ENCODE data around the gene TBXA2R.
A peak's percentile ranks its signal among the peaks of the same experiment; 100 is the strongest.

TBXA2R gene

GRCh38 chr19:3626473-3627350 lies 20.0 kb upstream of the TBXA2R start, which contains the start of gene CACTIN:
Gene CACTIN (minus strand): TSS chr19:3626790. CDS start chr19:3626762, 28 bp downstream.
- Histone ChIP-seq H3K36me3 (ENCODE audit: control insufficient read depth, insufficient read depth, low read length) (peaks cover 19% of the 10 kb centered on the region), H3K4me1 (ENCODE audit: control insufficient read depth, insufficient read depth, low read length) (no peaks in the 10 kb centered on the region), H3K27ac (ENCODE audit: low read depth, low read length) (peak within 1 kb of the TSS; percentile 94), H3K9me3 (ENCODE audit: control insufficient read depth, insufficient read depth, low read depth, low read length) (no peaks in the 10 kb centered on the region), H3K9ac (ENCODE audit: low read length) (peak within 1 kb of the TSS; percentile 96), H3K4me3 (ENCODE audit: low read depth, low read length) (peak within 1 kb of the TSS; percentile 92), H3K27me3 (ENCODE audit: control insufficient read depth, insufficient read depth, low read length) (no peaks in the 10 kb centered on the region)

- Histone ChIP-seq H3K9ac (ENCODE audit: low read length) (peak overlapping the region; percentile 96), H3K9me3 (ENCODE audit: control insufficient read depth, insufficient read depth, low read depth, low read length) (no peaks in the 10 kb centered on the region), H3K4me3 (ENCODE audit: low read depth, low read length) (peak overlapping the region; percentile 92), H3K27me3 (ENCODE audit: control insufficient read depth, insufficient read depth, low read length) (no peaks in the 10 kb centered on the region), H3K27ac (ENCODE audit: low read depth, low read length) (peak overlapping the region; percentile 94; the same call in 1 of the 2 replicates), H3K4me1 (ENCODE audit: control insufficient read depth, insufficient read depth, low read length) (no peaks in the 10 kb centered on the region), H3K36me3 (ENCODE audit: control insufficient read depth, insufficient read depth, low read length) (peaks cover 20% of the 10 kb centered on the region)
Measured at GRCh38 chr19:3625996-3626472, 19.4 kb upstream of the TBXA2R start.

GRCh38 chr19:3623716-3624115 lies 17.0 kb upstream of the TBXA2R start:
- Histone ChIP-seq H3K4me1 (ENCODE audit: control insufficient read depth, insufficient read depth, low read length) (no peaks in the 10 kb centered on the region), H3K27me3 (ENCODE audit: control insufficient read depth, insufficient read depth, low read length) (no peaks in the 10 kb centered on the region), H3K4me3 (ENCODE audit: low read depth, low read length) (no peak overlapping the region), H3K36me3 (ENCODE audit: control insufficient read depth, insufficient read depth, low read length) (peaks cover 34% of the 10 kb centered on the region), H3K27ac (ENCODE audit: low read depth, low read length) (no peak overlapping the region), H3K9ac (ENCODE audit: low read length) (peak overlapping the region; percentile 31), H3K9me3 (ENCODE audit: control insufficient read depth, insufficient read depth, low read depth, low read length) (no peaks in the 10 kb centered on the region)

- Histone ChIP-seq H3K36me3 (ENCODE audit: control insufficient read depth, insufficient read depth, low read length) (peaks cover 39% of the 10 kb centered on the region), H3K27me3 (ENCODE audit: control insufficient read depth, insufficient read depth, low read length) (no peaks in the 10 kb centered on the region), H3K4me3 (ENCODE audit: low read depth, low read length) (no peak overlapping the region), H3K27ac (ENCODE audit: low read depth, low read length) (no peak overlapping the region), H3K9me3 (ENCODE audit: control insufficient read depth, insufficient read depth, low read depth, low read length) (no peaks in the 10 kb centered on the region), H3K9ac (ENCODE audit: low read length) (no peak overlapping the region), H3K4me1 (ENCODE audit: control insufficient read depth, insufficient read depth, low read length) (peaks cover 3% of the 10 kb centered on the region; the same call in 1 of the 2 replicates)
Measured at GRCh38 chr19:3622224-3622623, 15.5 kb upstream of the TBXA2R start.

GRCh38 chr19:3621689-3622088 lies 15.0 kb upstream of the TBXA2R start:
- peaks cover 3% of the 10 kb centered on the region; the same call in 1 of the 2 replicates for H3K4me1 ChIP-seq (ENCODE audit: control insufficient read depth, insufficient read depth, low read length)
- no peak overlapping the region for H3K4me3 ChIP-seq (ENCODE audit: low read depth, low read length)
- no peak overlapping the region for H3K27ac ChIP-seq (ENCODE audit: low read depth, low read length)
- H3K9me3 ChIP-seq (ENCODE audit: control insufficient read depth, insufficient read depth, low read depth, low read length): no peaks in the 10 kb centered on the region
- peaks cover 44% of the 10 kb centered on the region for H3K36me3 ChIP-seq (ENCODE audit: control insufficient read depth, insufficient read depth, low read length)
- no peaks in the 10 kb centered on the region for H3K27me3 ChIP-seq (ENCODE audit: control insufficient read depth, insufficient read depth, low read length)
- H3K9ac ChIP-seq (ENCODE audit: low read length): no peak overlapping the region

DNA sequence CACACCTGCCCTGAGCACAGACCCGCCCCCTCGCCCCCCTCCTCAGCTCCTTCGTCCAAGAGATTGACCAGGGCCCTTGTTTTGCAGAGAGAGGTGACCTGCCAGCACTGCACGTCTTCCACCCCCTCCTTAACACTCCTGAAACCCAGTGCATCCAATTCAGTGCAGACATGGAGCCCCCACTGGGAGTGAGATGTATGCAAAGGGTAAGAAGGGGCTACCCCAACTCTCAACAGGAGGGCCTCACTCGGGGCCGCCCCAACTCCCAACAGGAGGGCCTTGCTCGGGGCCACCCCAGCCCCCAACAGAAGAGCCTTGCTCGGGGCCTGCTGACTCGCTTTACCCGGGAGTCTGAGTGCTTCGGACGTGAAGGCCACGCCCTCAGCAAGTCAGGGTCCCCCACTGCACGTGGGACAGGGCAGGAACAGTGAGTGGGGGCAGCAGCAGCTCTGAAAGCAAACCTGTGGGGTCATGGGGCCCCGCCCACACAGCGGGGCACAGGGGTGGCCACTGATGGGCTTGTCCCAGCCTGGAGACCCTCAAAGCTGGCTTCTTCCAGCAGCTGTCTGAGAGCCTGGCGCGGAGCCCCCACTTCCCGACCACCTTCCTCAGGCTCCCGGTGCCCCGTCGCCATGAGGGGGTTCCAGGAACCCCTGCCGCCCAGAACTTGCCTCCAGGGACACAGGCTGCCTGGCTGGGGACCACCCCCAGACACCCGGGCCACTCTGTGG lies 14.3 kb upstream of the TBXA2R start:
- no peaks in the 10 kb centered on the region for H3K27me3 ChIP-seq (ENCODE audit: control insufficient read depth, insufficient read depth, low read length)
- H3K9me3 ChIP-seq (ENCODE audit: control insufficient read depth, insufficient read depth, low read depth, low read length): no peaks in the 10 kb centered on the region
- no peak overlapping the region for H3K9ac ChIP-seq (ENCODE audit: low read length)
- H3K4me1 ChIP-seq (ENCODE audit: control insufficient read depth, insufficient read depth, low read length): peaks cover 3% of the 10 kb centered on the region; the same call in 1 of the 2 replicates
- H3K4me3 ChIP-seq (ENCODE audit: low read depth, low read length): no peak overlapping the region
- peaks cover 44% of the 10 kb centered on the region for H3K36me3 ChIP-seq (ENCODE audit: control insufficient read depth, insufficient read depth, low read length)
- H3K27ac ChIP-seq (ENCODE audit: low read depth, low read length): no peak overlapping the region

DNA sequence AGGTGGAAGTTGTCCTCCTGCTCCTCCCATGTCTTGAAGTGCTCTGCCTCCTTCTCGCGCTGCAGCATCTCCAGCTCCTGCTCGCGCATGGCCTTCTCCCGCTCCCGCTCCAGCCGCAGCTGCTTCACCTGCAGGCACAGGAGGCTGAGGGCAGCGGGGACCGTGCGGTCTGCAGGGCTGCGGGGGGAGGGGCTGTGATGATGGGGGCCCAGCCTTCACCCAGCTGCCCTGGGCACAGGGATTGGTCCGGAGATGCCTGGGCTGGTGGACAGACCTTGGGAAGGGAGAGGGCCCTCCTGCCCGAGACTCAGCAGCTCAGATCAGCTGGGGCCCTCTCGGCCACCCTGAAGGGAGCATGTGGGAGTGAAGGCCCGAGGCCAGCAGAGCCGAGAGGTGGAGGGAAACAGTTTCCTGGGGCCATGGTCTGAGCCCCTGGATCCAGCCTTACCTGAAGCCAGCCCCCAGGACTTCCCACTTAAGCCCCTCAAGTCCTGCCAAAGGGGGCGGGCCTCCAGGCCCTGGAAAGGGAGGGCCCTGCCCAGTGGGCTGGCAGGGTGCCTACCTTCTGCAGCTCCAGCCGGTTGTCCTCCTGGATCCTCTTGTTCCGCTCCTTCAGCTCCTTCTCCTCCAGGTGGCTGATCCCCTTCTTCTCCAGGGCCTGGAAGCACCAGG lies 13.6 kb upstream of the TBXA2R start:
- H3K9ac ChIP-seq (ENCODE audit: low read length): no peak overlapping the region
- H3K27me3 ChIP-seq (ENCODE audit: control insufficient read depth, insufficient read depth, low read length): no peaks in the 10 kb centered on the region
- H3K4me1 ChIP-seq (ENCODE audit: control insufficient read depth, insufficient read depth, low read length): peaks cover 3% of the 10 kb centered on the region; the same call in 1 of the 2 replicates
- no peaks in the 10 kb centered on the region for H3K9me3 ChIP-seq (ENCODE audit: control insufficient read depth, insufficient read depth, low read depth, low read length)
- peaks cover 50% of the 10 kb centered on the region for H3K36me3 ChIP-seq (ENCODE audit: control insufficient read depth, insufficient read depth, low read length)
- H3K27ac ChIP-seq (ENCODE audit: low read depth, low read length): no peak overlapping the region
- no peak overlapping the region for H3K4me3 ChIP-seq (ENCODE audit: low read depth, low read length)

- Histone ChIP-seq H3K4me3 (ENCODE audit: low read depth, low read length) (no peak overlapping the region), H3K36me3 (ENCODE audit: control insufficient read depth, insufficient read depth, low read length) (peaks cover 51% of the 10 kb centered on the region), H3K9me3 (ENCODE audit: control insufficient read depth, insufficient read depth, low read depth, low read length) (no peaks in the 10 kb centered on the region), H3K27ac (ENCODE audit: low read depth, low read length) (no peak overlapping the region), H3K4me1 (ENCODE audit: control insufficient read depth, insufficient read depth, low read length) (peaks cover 3% of the 10 kb centered on the region; the same call in 1 of the 2 replicates), H3K9ac (ENCODE audit: low read length) (no peak overlapping the region), H3K27me3 (ENCODE audit: control insufficient read depth, insufficient read depth, low read length) (no peaks in the 10 kb centered on the region)
Measured at GRCh38 chr19:3619631-3620012, 12.9 kb upstream of the TBXA2R start.

DNA sequence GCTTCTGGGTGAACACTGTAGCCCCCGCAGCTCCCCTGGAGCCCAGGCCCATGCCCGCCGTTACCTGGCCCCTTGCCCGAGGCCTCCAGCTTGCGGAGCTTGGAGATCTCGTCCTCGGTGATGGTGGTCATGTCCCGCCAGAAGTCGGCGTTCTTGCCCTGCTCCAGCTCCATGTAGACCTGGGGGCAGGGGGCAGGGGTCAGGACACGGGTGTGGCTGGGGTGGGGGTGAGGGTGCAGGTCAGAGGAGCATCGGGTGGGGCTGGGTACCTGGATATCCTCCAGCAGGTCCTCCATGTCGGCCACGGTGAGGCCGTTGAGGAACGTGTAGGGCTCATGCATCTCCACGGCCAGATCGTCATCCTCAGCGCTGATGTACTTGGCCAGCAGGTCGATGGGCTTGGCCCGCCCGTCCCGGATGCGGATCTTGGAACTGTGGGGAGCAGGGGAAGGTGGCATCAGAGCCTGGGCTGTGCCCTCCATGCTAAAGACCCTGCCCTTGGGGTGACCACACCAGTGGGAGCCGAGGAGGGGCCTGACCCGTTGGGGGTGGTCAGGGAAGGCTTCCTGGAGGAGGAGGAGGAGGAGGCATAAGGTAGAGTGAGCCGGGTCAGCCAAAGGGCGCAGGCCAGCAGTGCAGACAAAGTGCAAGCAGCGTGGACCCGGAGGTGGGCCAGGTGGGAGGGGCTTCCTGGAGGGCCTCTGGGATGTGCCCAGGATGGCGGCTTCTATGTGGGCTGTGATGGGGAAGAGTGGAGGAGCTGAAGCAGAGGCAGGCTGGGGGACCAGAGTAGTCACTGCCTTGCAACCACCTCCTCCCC lies 12.3 kb upstream of the TBXA2R start:
- no peak overlapping the region for H3K9ac ChIP-seq (ENCODE audit: low read length)
- no peaks in the 10 kb centered on the region for H3K27me3 ChIP-seq (ENCODE audit: control insufficient read depth, insufficient read depth, low read length)
- H3K9me3 ChIP-seq (ENCODE audit: control insufficient read depth, insufficient read depth, low read depth, low read length): no peaks in the 10 kb centered on the region
- H3K4me1 ChIP-seq (ENCODE audit: control insufficient read depth, insufficient read depth, low read length): peaks cover 3% of the 10 kb centered on the region; the same call in 1 of the 2 replicates
- no peak overlapping the region for H3K27ac ChIP-seq (ENCODE audit: low read depth, low read length)
- no peak overlapping the region for H3K4me3 ChIP-seq (ENCODE audit: low read depth, low read length)
- peaks cover 55% of the 10 kb centered on the region for H3K36me3 ChIP-seq (ENCODE audit: control insufficient read depth, insufficient read depth, low read length)

- H3K36me3 ChIP-seq (ENCODE audit: control insufficient read depth, insufficient read depth, low read length): peaks cover 56% of the 10 kb centered on the region
- no peak overlapping the region for H3K9ac ChIP-seq (ENCODE audit: low read length)
- no peaks in the 10 kb centered on the region for H3K9me3 ChIP-seq (ENCODE audit: control insufficient read depth, insufficient read depth, low read depth, low read length)
- H3K4me1 ChIP-seq (ENCODE audit: control insufficient read depth, insufficient read depth, low read length): peaks cover 3% of the 10 kb centered on the region; the same call in 1 of the 2 replicates
- no peak overlapping the region for H3K27ac ChIP-seq (ENCODE audit: low read depth, low read length)
- H3K27me3 ChIP-seq (ENCODE audit: control insufficient read depth, insufficient read depth, low read length): no peaks in the 10 kb centered on the region
- H3K4me3 ChIP-seq (ENCODE audit: low read depth, low read length): no peak overlapping the region
Measured at GRCh38 chr19:3618144-3618810, 11.6 kb upstream of the TBXA2R start.

All from HUES6 (cell line).